Measurements from ENCODE around the gene TRIM37. TPM values are rescaled to one million over a fixed set of nuclear protein-coding genes. Genes with fewer than 3 reads are reported as not detected.

Gene TRIM37
- polyA plus RNA-seq, 3 donors: 27.0 to 30.0 (median 28.2) TPM

DNA sequence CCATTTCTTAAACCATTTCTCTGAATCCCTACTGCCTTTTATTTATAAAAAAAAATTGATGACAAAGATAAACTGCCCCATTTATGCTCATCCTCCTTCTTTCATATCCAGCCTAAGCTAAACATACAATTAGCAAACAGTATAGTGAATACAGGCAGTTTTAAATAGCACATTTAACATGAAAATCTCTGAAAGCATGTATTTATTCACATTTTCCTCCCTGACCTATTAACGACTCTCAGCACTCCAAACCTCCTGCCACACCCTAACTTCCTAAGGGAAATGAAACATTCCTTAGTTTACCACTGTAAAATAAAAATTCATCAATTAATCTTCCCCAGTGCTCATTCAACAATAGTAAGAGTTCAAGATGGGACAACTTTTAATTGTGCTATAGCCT, 56.9 kb downstream of the TRIM37 start:
- no peak for DNase-seq (ENCODE audit: low read depth in 3 of 3, low spot score in 2 of 3)

- no peak for DNase-seq (ENCODE audit: low read depth in 3 of 3, low spot score in 2 of 3)
Measured at GRCh38 chr17:59047616-59048015, 59.1 kb downstream of the TRIM37 start.

DNA sequence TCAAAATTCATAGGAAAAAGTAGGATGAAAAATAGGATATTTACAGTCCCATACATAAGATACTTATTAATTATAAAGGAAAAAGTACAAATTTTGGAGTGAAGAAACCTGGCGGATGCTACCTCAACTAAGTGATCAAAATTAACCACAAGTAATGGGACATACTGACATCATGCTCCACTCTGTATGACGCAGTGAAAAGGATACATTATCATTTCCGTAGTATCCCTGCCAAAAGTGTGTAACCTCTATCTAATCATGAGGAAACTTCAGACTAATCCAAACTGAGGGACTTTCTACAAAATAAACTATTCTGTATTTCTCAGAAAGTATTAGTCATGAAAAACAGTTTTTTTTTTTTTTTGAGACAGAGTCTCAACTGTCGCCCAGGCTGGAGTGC, 60.5 kb downstream of the TRIM37 start:
- DNase-seq (ENCODE audit: low read depth in 3 of 3, low spot score in 2 of 3): no peak

- no peak for DNase-seq (ENCODE audit: low read depth in 3 of 3, low spot score in 2 of 3)
Measured at GRCh38 chr17:59038734-59039133, 67.9 kb downstream of the TRIM37 start.

DNA sequence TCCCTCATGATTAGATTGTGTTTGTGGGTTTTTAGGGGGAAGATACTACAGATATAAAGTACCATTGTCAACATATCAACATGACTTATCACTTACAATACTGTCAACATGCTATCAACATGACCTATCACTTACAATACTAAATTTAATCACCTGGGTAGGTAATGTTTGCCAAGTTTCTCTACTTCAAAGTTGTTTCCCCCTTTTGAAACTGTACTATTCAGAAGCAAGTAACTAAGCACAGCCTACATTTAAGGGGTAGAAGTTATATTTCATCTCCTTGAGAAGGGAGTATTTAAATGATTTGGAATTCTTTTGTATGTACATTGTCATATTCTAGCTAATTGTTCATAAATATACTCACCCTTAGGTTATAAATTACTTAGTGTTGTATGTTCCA, 68.7 kb downstream of the TRIM37 start:
- no peak for DNase-seq (ENCODE audit: low read depth in 3 of 3, low spot score in 2 of 3)

- no peak for DNase-seq (ENCODE audit: low read depth in 3 of 3, low spot score in 2 of 3)
Measured at GRCh38 chr17:59030811-59031210, 75.9 kb downstream of the TRIM37 start.

DNA sequence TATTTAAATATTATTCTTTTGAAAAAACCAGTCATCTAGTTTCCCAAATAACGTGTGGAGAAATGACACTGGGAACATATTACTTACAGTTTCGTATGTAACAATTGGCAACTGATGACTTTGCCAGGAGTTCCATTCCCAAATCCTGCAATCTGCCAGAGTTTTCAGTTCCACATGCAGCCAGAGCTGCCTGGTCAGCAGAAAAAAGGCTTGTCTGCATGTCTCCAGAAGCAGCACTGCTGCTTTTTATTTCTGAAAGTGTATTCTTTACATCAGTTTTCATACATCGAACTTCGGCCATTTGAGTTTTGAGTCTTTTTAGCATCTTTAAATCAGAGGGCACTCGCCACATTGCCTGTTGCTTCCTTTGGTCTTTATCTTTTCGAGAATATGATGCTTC, 78.4 kb downstream of the TRIM37 start:
- no peak for DNase-seq (ENCODE audit: low read depth in 3 of 3, low spot score in 2 of 3)

GRCh38 chr17:59027750-59028149, 78.9 kb downstream of the TRIM37 start:
- no peak for DNase-seq (ENCODE audit: low read depth in 3 of 3, low spot score in 2 of 3)

DNA sequence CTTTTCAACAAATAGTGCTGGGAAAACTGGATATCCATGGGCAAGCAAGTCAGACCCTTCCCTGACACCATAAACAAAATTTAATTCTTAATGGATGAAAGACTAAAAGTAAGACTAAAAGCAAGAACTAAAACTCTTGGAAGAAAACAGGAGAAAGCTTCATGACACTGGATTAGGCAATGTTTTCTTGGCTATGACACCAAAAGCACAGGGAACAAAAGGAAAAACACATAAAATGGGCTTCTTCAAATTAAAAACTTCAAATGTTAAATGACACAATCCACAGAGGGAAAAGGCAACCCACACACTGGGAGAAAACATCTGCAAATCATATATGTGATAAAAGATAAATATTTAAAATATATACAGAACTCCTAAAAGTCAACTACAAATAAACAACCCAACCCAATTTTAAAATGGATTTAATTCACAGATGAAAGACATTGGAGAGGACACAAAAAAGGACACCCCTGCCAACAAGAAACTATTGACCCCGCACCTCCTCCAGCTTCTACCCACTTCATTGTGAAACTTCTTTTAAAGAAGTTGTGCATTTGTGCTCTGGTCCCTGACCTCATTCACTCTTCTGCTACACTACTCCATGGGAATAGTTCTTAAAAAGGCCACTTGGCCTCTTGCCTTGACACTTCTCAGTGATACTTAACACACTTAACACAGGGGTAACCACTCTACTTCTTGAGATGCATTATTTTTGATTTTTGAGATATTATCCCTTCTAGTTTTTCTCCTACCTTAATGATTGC, 80.3 kb downstream of the TRIM37 start:
- DNase-seq (ENCODE audit: low read depth in 3 of 3, low spot score in 2 of 3): no peak

- no peak for DNase-seq (ENCODE audit: low read depth in 3 of 3, low spot score in 2 of 3)
Measured at GRCh38 chr17:59024916-59025315, 81.8 kb downstream of the TRIM37 start.

GRCh38 chr17:59018019-59018418, 88.7 kb downstream of the TRIM37 start:
- no peak for DNase-seq (ENCODE audit: low read depth in 3 of 3, low spot score in 2 of 3)

DNA sequence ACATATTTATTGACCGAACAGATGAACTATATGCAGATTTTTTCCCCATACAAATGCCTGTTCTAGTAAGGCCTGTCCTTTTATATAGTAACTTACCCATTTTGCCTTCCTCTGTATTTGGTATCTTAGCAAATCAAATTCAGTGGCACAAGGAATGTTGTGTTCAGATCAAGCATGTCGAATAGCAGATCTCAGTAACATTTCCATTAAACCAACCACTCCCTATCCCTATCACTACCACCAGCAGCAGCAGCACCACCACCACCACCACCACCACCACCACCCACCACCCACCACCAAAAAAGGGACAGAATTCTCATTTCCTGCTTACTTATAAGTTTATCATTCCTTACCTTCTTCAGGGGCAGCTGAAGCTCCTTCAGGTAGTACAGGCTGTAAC, 94.7 kb downstream of the TRIM37 start:
- DNase-seq (ENCODE audit: low read depth in 3 of 3, low spot score in 2 of 3): no peak

- DNase-seq (ENCODE audit: low read depth in 3 of 3, low spot score in 2 of 3): no peak
Measured at GRCh38 chr17:59010026-59010425, 96.7 kb downstream of the TRIM37 start.

DNA sequence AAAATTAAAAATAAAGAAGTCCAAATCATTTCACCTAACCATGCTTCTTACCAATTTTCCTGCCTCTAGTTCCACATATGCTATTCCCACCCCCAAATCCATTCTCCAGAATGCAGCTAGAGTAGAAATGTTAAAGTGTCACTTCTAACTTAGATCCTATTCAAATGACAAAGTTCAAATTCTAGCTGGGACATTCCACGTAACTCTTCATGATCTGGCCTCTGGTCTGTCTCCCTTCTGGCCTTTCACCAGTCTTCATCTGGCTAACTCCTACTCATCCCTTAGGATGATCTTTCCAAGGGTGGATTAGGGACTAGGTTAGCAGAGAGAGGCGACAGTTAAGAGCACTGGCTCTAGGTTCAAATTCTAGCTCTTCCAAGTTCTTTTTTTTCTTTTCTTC, 97.9 kb downstream of the TRIM37 start:
- no peak for DNase-seq (ENCODE audit: low read depth in 3 of 3, low spot score in 2 of 3)

- DNase-seq (ENCODE audit: low read depth in 3 of 3, low spot score in 2 of 3): no peak
Measured at GRCh38 chr17:59007995-59008394, 98.7 kb downstream of the TRIM37 start.

DNA sequence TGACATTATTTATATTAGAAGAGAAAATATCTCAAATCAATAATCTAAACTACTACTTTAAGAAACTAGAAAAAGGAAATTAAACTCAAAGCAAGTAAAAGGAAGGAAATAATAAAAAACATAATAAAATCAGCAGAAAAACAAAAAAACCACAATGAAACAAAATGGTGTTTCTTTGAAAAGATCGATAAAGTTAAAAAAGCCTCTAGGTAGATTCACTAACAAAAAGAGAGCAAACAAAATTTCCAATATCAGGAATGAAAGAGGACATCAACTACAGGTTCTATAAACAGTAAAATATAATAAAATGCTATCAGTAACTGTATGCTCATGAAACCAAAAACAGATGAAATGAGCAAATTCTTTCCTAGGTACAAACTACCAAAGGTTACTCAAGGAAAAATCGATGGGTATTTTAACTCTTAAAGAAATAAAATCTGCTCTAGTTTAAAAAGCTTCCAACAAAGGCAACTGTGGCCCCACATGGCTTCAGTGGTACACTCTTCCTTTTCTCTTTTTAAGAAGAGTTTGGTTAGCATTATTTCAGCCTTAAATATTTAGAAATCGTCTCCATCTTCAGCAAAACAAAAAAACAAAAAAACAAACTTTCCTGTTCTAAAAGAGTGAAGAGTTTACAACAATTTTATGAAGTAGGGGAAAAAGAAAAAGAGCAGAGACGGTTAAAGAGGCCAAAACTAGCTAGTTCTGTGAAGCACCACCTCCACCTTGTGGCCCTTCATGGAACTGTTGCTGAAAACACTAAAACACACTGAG, 102.2 kb downstream of the TRIM37 start:
- peak in 2 of 3 donors; percentile 40 to 54 for DNase-seq (ENCODE audit: low read depth in 3 of 3, low spot score in 2 of 3)

DNA sequence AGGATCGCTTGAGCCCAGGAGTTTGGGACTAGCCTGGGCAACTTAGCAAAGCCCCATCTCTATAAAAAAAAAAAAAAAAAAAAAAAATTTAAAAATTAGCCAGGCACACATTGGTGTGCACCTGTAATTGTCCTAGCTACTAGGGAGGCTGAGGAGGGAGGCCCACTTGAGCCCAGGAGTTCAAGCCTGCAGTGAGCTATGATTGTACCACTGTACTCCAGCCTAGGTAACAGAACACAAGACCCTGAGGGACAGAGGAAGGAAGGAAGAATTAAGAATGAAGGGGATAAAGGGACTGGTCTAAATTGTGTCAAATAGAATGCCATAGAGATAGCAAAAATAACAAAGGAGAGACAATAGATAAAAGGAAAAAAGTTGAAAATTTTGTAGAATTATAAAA, 102.8 kb downstream of the TRIM37 start:
- DNase-seq (ENCODE audit: low read depth in 3 of 3, low spot score in 2 of 3): no peak

- no peak for DNase-seq (ENCODE audit: low read depth in 3 of 3, low spot score in 2 of 3)
Measured at GRCh38 chr17:59002848-59003247, 103.8 kb downstream of the TRIM37 start.

- DNase-seq (ENCODE audit: low read depth in 3 of 3, low spot score in 2 of 3): no peak
Measured at GRCh38 chr17:59002126-59002525, 104.6 kb downstream of the TRIM37 start.

GRCh38 chr17:59001158-59001814, 105.4 kb downstream of the TRIM37 start:
- peak in 2 of 3 donors; percentile 8 to 38 for DNase-seq (ENCODE audit: low read depth in 3 of 3, low spot score in 2 of 3)

- DNase-seq (ENCODE audit: low read depth in 3 of 3, low spot score in 2 of 3): no peak
Measured at GRCh38 chr17:59000022-59000421, 106.7 kb downstream of the TRIM37 start.

DNA sequence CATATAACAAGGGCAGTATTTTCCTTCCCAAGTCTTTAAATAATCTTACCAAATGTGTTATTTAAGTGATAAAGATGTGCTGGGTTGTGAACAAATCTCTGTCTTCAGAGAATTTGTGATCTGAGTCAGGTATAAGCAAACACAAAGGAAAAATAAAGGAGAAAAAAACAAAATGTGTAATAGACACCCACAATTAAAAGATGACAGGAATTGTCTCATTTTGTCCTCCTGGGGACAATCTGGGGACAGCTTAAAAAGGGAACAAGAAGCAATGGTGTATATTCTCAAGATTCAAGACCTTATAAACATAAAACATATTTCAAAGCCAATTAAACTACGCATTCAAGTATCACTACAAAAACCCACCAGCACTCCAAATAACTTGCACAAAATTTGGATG, 107.2 kb downstream of the TRIM37 start:
- DNase-seq (ENCODE audit: low read depth in 3 of 3, low spot score in 2 of 3): no peak

All from right renal cortex interstitium (tissue), 3 donors.